Activated CD4-positive, alpha-beta memory T cell treated with anti-CD3 and anti-CD28 coated beads for 36 hours (primary cell): ENCODE measurements around the gene G6PD. TPM values are rescaled to one million over a fixed set of nuclear protein-coding genes. Genes with fewer than 3 reads are reported as not detected.
A peak's percentile ranks its signal among the peaks of the same experiment; 100 is the strongest.
"Not testable (repeated sequence)": the region's sequence is repeated elsewhere in the genome, so short reads cannot be mapped to it uniquely, and the experiment has no call there.

Experiments
- CTCF ChIA-PET: fragments of 350-600 bp; sonication (Branson Sonifier 250); formaldehyde crosslinking; loops from one replicate; lab custom pipeline; 2021; ENCODE audit warnings: antibody characterized with exemption, inconsistent platforms; lab: Charles Lee
- POLR2A ChIA-PET: fragments of 350-600 bp; sonication (Branson Sonifier 250); formaldehyde crosslinking; loops from one replicate; lab custom pipeline; 2021; ENCODE audit warnings: antibody characterized with exemption; lab: Charles Lee
- DNase-seq: peaks from one replicate; pipeline ENCODE4 v3.0.0-alpha.2; 2020
- H3K27ac Mint-ChIP-seq: one replicate; pipeline ENCODE4 v1.8.0; 2021; ENCODE audit warnings: mixed read lengths
- H3K27me3 Mint-ChIP-seq: one replicate; pipeline ENCODE4 v1.8.0; 2021; ENCODE audit warnings: mixed read lengths
- H3K36me3 Mint-ChIP-seq: one replicate; pipeline ENCODE4 v1.8.0; 2021; ENCODE audit warnings: mixed read lengths
- H3K4me1 Mint-ChIP-seq: one replicate; pipeline ENCODE4 v1.8.0; 2021; ENCODE audit warnings: low read depth, mixed read lengths
- H3K4me3 Mint-ChIP-seq: one replicate; pipeline ENCODE4 v1.8.0; 2021; ENCODE audit warnings: mild to moderate bottlenecking, mixed read lengths
- H3K9me3 Mint-ChIP-seq: one replicate; pipeline ENCODE4 v1.8.0; 2021; ENCODE audit warnings: mixed read lengths
- intact Hi-C: fragments of 100-400 bp; cut with micrococcal nuclease; formaldehyde crosslinking; loops from one replicate; pipeline ENCODE4 v1.15.1; 2023
- total RNA-seq, 2 experiments: library from RNA; stranded (reverse); gene quantifications; one replicate each; pipeline ENCODE4 v1.2.3, GENCODE V29; 2021

Gene G6PD
- total RNA-seq, 2 experiments from 2014 or later, result 65.8 to 70.4 TPM

- Mint-ChIP-seq H3K4me3 (no peak overlapping the region), H3K9me3 (no peaks in the 10 kb centered on the region), H3K4me1 (peaks cover 35% of the 10 kb centered on the region), H3K27ac (peak overlapping the region; percentile 92), H3K36me3 (peaks cover 12% of the 10 kb centered on the region), H3K27me3 (no peaks in the 10 kb centered on the region)
- CTCF ChIA-PET, result interaction anchor here (1.6 kb wide), 1 partner anchor 50 kb away, joined by 5 read pairs; the partner anchor contains the start of gene SLC10A3
- POLR2A ChIA-PET, result interaction anchor here (0.6 kb wide), 1 partner anchor 30 kb away, joined by 5 read pairs; no protein-coding TSS in a partner anchor
- no peak for DNase-seq
- intact Hi-C loops, result no loop called here
Observed at GRCh38 chrX:154540897-154541535, 5.6 kb downstream of the G6PD start.

- intact Hi-C loops, POLR2A ChIA-PET, H3K27me3 Mint-ChIP-seq, H3K9me3 Mint-ChIP-seq, DNase-seq, H3K27ac Mint-ChIP-seq, CTCF ChIA-PET, H3K4me3 Mint-ChIP-seq: not testable (repeated sequence)
- Mint-ChIP-seq H3K36me3 (peaks cover 10% of the 10 kb centered on the region), H3K4me1 (peaks cover 29% of the 10 kb centered on the region)
Observed at GRCh38 chrX:154540365-154540764, 6.3 kb downstream of the G6PD start.

- DNase-seq, result no peak
- H3K27ac Mint-ChIP-seq, result peak overlapping the region; percentile 6
- no peak overlapping the region for H3K4me3 Mint-ChIP-seq
- ChIA-PET CTCF (interaction anchor here (0.6 kb wide), 1 partner anchor 138 kb away, joined by 3 read pairs; no protein-coding TSS in a partner anchor), POLR2A (no interaction called here)
- H3K9me3 Mint-ChIP-seq, result no peaks in the 10 kb centered on the region
- H3K36me3 Mint-ChIP-seq, result peaks cover 9% of the 10 kb centered on the region
- H3K27me3 Mint-ChIP-seq, result no peaks in the 10 kb centered on the region
- intact Hi-C loops, result no loop called here
- peaks cover 23% of the 10 kb centered on the region for H3K4me1 Mint-ChIP-seq
Observed at GRCh38 chrX:154539077-154539476, 7.6 kb downstream of the G6PD start.

- ChIA-PET CTCF (interaction anchor here (0.7 to 3.0 kb wide), 6 partner anchors 9 to 568 kb away, joined by 3 to 11 read pairs (median 3); partner anchors contain the start of genes IKBKG and SLC10A3), POLR2A (no interaction called here)
- no peaks in the 10 kb centered on the region for H3K9me3 Mint-ChIP-seq
- DNase-seq, result no peak
- H3K4me3 Mint-ChIP-seq, result no peak overlapping the region
- H3K4me1 Mint-ChIP-seq, result peaks cover 8% of the 10 kb centered on the region
- intact Hi-C loops, result no loop called here
- H3K27me3 Mint-ChIP-seq, result no peaks in the 10 kb centered on the region
- peaks cover 4% of the 10 kb centered on the region for H3K36me3 Mint-ChIP-seq
- no peak overlapping the region for H3K27ac Mint-ChIP-seq
Observed at GRCh38 chrX:154535892-154536291, 10.8 kb downstream of the G6PD start.

GRCh38 chrX:154534526-154535322, 11.9 kb downstream of the G6PD start:
- ChIA-PET CTCF (interaction anchor here (0.6 to 3.0 kb wide), 6 partner anchors 12 to 566 kb away, joined by 3 to 11 read pairs (median 3); partner anchors contain the start of genes IKBKG and SLC10A3), POLR2A (no interaction called here)
- Mint-ChIP-seq H3K4me1 (peaks cover 8% of the 10 kb centered on the region), H3K36me3 (peaks cover 4% of the 10 kb centered on the region), H3K27ac (peak overlapping the region; percentile 56), H3K9me3 (no peaks in the 10 kb centered on the region), H3K4me3 (no peak overlapping the region), H3K27me3 (no peaks in the 10 kb centered on the region)
- DNase-seq, result peak; percentile 91
- intact Hi-C loops, result no loop called here

GRCh38 chrX:154532690-154533089, 14.0 kb downstream of the G6PD start:
- no peak overlapping the region for H3K27ac Mint-ChIP-seq
- ChIA-PET POLR2A (no interaction called here), CTCF (interaction anchor here (1.2 kb wide), 1 partner anchor 159 kb away, joined by 4 read pairs; no protein-coding TSS in a partner anchor)
- H3K9me3 Mint-ChIP-seq, result no peaks in the 10 kb centered on the region
- H3K4me1 Mint-ChIP-seq, result peaks cover 2% of the 10 kb centered on the region
- intact Hi-C loops, result no loop called here
- H3K36me3 Mint-ChIP-seq, result peaks cover 3% of the 10 kb centered on the region
- DNase-seq, result no peak
- no peak overlapping the region for H3K4me3 Mint-ChIP-seq
- H3K27me3 Mint-ChIP-seq, result no peaks in the 10 kb centered on the region

GRCh38 chrX:154531626-154532025, 15.0 kb downstream of the G6PD start:
- Mint-ChIP-seq H3K27ac (no peak overlapping the region), H3K4me3 (no peak overlapping the region), H3K27me3 (no peaks in the 10 kb centered on the region), H3K9me3 (no peaks in the 10 kb centered on the region), H3K4me1 (peaks cover 11% of the 10 kb centered on the region), H3K36me3 (peaks cover 3% of the 10 kb centered on the region)
- ChIA-PET POLR2A (no interaction called here), CTCF (interaction anchor here (0.9 kb wide), 1 partner anchor 133 kb away, joined by 3 read pairs; the partner anchor contains the start of gene RPL10)
- intact Hi-C loops, result no loop called here
- DNase-seq, result no peak

GRCh38 chrX:154530286-154530685, 16.4 kb downstream of the G6PD start:
- Mint-ChIP-seq H3K36me3 (peaks cover 3% of the 10 kb centered on the region), H3K27ac (no peak overlapping the region), H3K27me3 (no peaks in the 10 kb centered on the region), H3K4me3 (no peak overlapping the region), H3K4me1 (peaks cover 21% of the 10 kb centered on the region), H3K9me3 (no peaks in the 10 kb centered on the region)
- ChIA-PET POLR2A (no interaction called here), CTCF (no interaction called here)
- intact Hi-C loops, result no loop called here
- no peak for DNase-seq

GRCh38 chrX:154529206-154529612, 17.4 kb downstream of the G6PD start:
- intact Hi-C loops, result no loop called here
- Mint-ChIP-seq H3K36me3 (no peaks in the 10 kb centered on the region), H3K27ac (no peak overlapping the region), H3K4me1 (peaks cover 19% of the 10 kb centered on the region), H3K27me3 (no peaks in the 10 kb centered on the region), H3K9me3 (no peaks in the 10 kb centered on the region), H3K4me3 (no peak overlapping the region)
- POLR2A ChIA-PET, result no interaction called here
- no peak for DNase-seq
- CTCF ChIA-PET, result no interaction called here

- DNase-seq, result peak; percentile 80
- Mint-ChIP-seq H3K4me1 (peaks cover 19% of the 10 kb centered on the region), H3K36me3 (no peaks in the 10 kb centered on the region), H3K4me3 (no peak overlapping the region), H3K27me3 (no peaks in the 10 kb centered on the region), H3K27ac (peak overlapping the region; percentile 42), H3K9me3 (no peaks in the 10 kb centered on the region)
- CTCF ChIA-PET, result interaction anchor here (0.7 to 2.3 kb wide), 13 partner anchors 9 to 153 kb away, joined by 3 to 8 read pairs (median 3); partner anchors contain the start of genes ATP6AP1, EMD, FLNA and PLXNA3
- intact Hi-C loops, result no loop called here
- POLR2A ChIA-PET, result interaction anchor here (0.8 to 1.2 kb wide), 2 partner anchors 10 to 37 kb away, joined by 3 to 4 read pairs; partner anchors contain the start of gene SLC10A3
Observed at GRCh38 chrX:154526901-154527675, 19.6 kb downstream of the G6PD start.

- Mint-ChIP-seq H3K36me3 (no peaks in the 10 kb centered on the region), H3K27me3 (no peaks in the 10 kb centered on the region), H3K4me1 (peaks cover 19% of the 10 kb centered on the region), H3K4me3 (no peak overlapping the region), H3K9me3 (no peaks in the 10 kb centered on the region), H3K27ac (no peak overlapping the region)
- CTCF ChIA-PET, result no interaction called here
- DNase-seq, result no peak
- intact Hi-C loops, result no loop called here
- POLR2A ChIA-PET, result interaction anchor here (0.6 kb wide), 1 partner anchor 109 kb away, joined by 3 read pairs; no protein-coding TSS in a partner anchor
Observed at GRCh38 chrX:154525606-154526490, 20.8 kb downstream of the G6PD start.
